Bronchial epithelial cell (primary cell): ENCODE data around the gene HINFP. TPM values are rescaled to one million over a fixed set of nuclear protein-coding genes. Genes with fewer than 3 reads are reported as not detected.
A peak's percentile ranks its signal among the peaks of the same experiment; 100 is the strongest.

Experiments used
- DNase-seq: peaks from one replicate; pipeline ENCODE4 v3.0.0-alpha.2; 2010; ENCODE audit warnings: low read depth
- FAIRE-seq: peaks from 2 replicates; lab custom pipeline; 2011; peaks lifted over from hg19 to GRCh38; lab: Jason Lieb, UNC
- H3K27me3 ChIP-seq: 2 replicates; pipeline ENCODE4 v1.5.1; 2011; ENCODE audit warnings: low read length; ENCODE audit not compliant: control insufficient read depth, insufficient read depth
- H3K36me3 ChIP-seq: 2 replicates; pipeline ENCODE4 v1.5.1; 2011; ENCODE audit warnings: low read length; ENCODE audit not compliant: control insufficient read depth, insufficient read depth
- H3K4me3 ChIP-seq: 2 replicates; pipeline ENCODE4 v1.5.1; 2011; ENCODE audit warnings: mild to moderate bottlenecking, low read depth, low read length, control low read depth
- total RNA-seq: library from RNA; depleted of rRNA; stranded (reverse); fragments of >200 nt; gene quantifications from 2 replicates; pipeline ENCODE4 v1.2.1, GENCODE V29; 2014
- TF ChIP-seq, protein P1 (sequence below): IDR thresholded peaks from 2 replicates; pipeline ENCODE4 v1.5.1; 2011; ENCODE audit warnings: mild to moderate bottlenecking, moderate library complexity, low read length, control low read depth, inconsistent platforms; ENCODE audit not compliant: insufficient read depth, severe bottlenecking

HINFP gene
- total RNA-seq, 1 donor from 2014 or later: 12.4 TPM

- FAIRE-seq (no peak), DNase-seq (no peak)
- H3K27me3 ChIP-seq: no peaks in the 10 kb centered on the region
- peak overlapping the region; percentile 66 for H3K4me3 ChIP-seq
- peaks cover 16% of the 10 kb centered on the region for H3K36me3 ChIP-seq
- TF ChIP-seq, protein P1, sequence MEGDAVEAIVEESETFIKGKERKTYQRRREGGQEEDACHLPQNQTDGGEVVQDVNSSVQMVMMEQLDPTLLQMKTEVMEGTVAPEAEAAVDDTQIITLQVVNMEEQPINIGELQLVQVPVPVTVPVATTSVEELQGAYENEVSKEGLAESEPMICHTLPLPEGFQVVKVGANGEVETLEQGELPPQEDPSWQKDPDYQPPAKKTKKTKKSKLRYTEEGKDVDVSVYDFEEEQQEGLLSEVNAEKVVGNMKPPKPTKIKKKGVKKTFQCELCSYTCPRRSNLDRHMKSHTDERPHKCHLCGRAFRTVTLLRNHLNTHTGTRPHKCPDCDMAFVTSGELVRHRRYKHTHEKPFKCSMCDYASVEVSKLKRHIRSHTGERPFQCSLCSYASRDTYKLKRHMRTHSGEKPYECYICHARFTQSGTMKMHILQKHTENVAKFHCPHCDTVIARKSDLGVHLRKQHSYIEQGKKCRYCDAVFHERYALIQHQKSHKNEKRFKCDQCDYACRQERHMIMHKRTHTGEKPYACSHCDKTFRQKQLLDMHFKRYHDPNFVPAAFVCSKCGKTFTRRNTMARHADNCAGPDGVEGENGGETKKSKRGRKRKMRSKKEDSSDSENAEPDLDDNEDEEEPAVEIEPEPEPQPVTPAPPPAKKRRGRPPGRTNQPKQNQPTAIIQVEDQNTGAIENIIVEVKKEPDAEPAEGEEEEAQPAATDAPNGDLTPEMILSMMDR: no peak
Measured at GRCh38 chr11:119085437-119085847, 35.9 kb upstream of the HINFP start.

GRCh38 chr11:119087123-119087522, 34.3 kb upstream of the HINFP start:
- Histone ChIP-seq H3K4me3 (no peak overlapping the region), H3K36me3 (peaks cover 6% of the 10 kb centered on the region), H3K27me3 (no peaks in the 10 kb centered on the region)
- DNase-seq (no peak), FAIRE-seq (no peak)
- TF ChIP-seq, protein P1: no peak

DNA sequence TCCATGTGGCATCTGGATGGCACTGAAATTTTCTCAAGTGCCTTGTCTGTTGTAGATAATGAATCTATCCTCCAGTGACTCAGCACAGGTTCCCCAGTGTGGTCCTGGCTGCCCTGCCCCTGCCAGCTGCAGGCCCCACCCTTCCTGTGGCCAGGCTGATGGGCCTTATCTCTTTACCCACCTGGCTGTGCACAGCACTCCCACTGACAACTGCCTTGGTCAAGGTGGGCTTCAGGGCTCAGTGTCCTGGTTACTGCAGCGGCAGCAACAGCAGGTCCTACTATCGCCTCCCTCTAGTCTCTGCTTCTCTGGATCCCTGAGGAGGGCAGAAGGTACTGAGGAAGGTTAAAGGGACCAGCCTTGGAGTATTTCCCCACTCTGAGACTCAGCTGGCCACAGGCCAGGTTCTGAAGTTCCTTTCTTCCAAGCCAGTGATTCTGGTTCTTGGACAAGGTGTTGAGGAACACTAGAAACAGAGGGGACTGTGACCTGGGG, 33.6 kb upstream of the HINFP start:
- Histone ChIP-seq H3K36me3 (peaks cover 4% of the 10 kb centered on the region), H3K27me3 (no peaks in the 10 kb centered on the region), H3K4me3 (no peak overlapping the region)
- FAIRE-seq: no peak
- TF ChIP-seq, protein P1: no peak
- peak; percentile 29 for DNase-seq

DNA sequence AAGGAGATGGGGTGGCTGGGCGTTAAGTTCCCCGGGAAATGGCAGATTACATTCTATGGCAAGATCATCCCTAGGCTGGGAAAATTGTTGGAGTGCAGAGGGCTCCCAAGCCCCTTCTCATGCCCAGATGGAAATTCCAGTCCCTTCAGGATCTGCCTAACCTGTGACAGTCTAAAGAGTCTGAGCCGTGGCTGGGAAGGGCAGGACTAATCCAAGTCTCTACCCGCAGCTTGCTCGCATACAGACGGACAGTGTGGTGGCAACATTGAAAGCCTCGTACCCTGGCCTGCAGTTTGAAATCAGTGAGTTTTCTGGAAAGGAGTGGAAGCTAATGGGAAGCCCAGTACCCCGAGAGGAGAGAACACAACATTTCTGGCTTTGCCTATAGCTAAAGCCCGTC, 33.0 kb upstream of the HINFP start:
- no peak for FAIRE-seq
- H3K36me3 ChIP-seq: peaks cover 4% of the 10 kb centered on the region
- TF ChIP-seq, protein P1: no peak
- DNase-seq: no peak
- no peaks in the 10 kb centered on the region for H3K27me3 ChIP-seq
- no peak overlapping the region for H3K4me3 ChIP-seq

GRCh38 chr11:119089319-119089718, 32.1 kb upstream of the HINFP start:
- no peak for DNase-seq
- H3K27me3 ChIP-seq: no peaks in the 10 kb centered on the region
- TF ChIP-seq, protein P1: no peak
- FAIRE-seq: no peak
- H3K4me3 ChIP-seq: no peak overlapping the region
- H3K36me3 ChIP-seq: peaks cover 4% of the 10 kb centered on the region

DNA sequence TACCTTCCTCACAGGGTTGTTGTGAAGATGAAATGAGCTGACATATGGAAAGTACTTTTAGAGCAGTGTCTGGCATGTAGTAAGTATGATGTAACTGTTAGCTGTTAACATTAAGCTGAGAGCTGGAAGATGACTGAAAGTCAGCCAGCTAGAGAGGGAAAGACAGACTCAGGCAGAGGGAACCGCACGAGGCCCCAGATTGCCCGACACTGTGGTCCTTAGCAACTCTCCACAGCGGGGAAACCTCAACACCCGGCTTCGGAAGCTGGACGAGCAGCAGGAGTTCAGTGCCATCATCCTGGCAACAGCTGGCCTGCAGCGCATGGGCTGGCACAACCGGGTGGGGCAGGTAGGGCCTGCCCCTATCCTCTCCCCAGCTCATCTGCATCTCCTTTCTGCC, 30.2 kb upstream of the HINFP start:
- no peak for FAIRE-seq
- TF ChIP-seq, protein P1: no peak
- DNase-seq: no peak
- Histone ChIP-seq H3K27me3 (no peaks in the 10 kb centered on the region), H3K4me3 (no peak overlapping the region), H3K36me3 (peaks cover 4% of the 10 kb centered on the region)
